Skeletal muscle satellite cell (primary cell): ENCODE results near the gene IFNA21. TPM values are rescaled to one million over a fixed set of nuclear protein-coding genes. Genes with fewer than 3 reads are reported as not detected.
"Not testable (repeated sequence)": the region's sequence is repeated elsewhere in the genome, so short reads cannot be mapped to it uniquely, and the experiment has no call there.

ENCODE experiments used
- H3K27me3 ChIP-seq: 2 replicates; pipeline ENCODE4 v1.7.0; 2013; ENCODE audit warnings: low read length; ENCODE audit not compliant: control insufficient read depth, insufficient read depth
- H3K36me3 ChIP-seq: 2 replicates; pipeline ENCODE4 v1.7.0; 2013; ENCODE audit warnings: mild to moderate bottlenecking, control low read depth, low read length; ENCODE audit not compliant: insufficient read depth
- H3K4me1 ChIP-seq: 2 replicates; pipeline ENCODE4 v1.7.0; 2013; ENCODE audit warnings: low read length; ENCODE audit not compliant: control insufficient read depth, insufficient read depth
- H3K4me2 ChIP-seq: 2 replicates; pipeline ENCODE4 v1.7.0; 2013; ENCODE audit warnings: mild to moderate bottlenecking, low read length
- H3K4me3 ChIP-seq: 2 replicates; pipeline ENCODE4 v1.7.0; 2013; ENCODE audit warnings: low read length
- H3K9ac ChIP-seq: 2 replicates; pipeline ENCODE4 v1.7.0; 2013; ENCODE audit warnings: mild to moderate bottlenecking, low read depth, low read length, moderate library complexity
- H3K9me3 ChIP-seq: replicated peaks from 2 replicates; pipeline ENCODE4 v1.7.0; 2013; ENCODE audit warnings: mild to moderate bottlenecking, control low read depth, low read length
- total RNA-seq: library from RNA; depleted of rRNA; stranded (reverse); fragments of >200 nt; gene quantifications from 2 replicates; pipeline ENCODE4 v1.2.3, GENCODE V29; 2012; rRNA removed

The IFNA21 gene
- not detected in 2 replicates for total RNA-seq

DNA sequence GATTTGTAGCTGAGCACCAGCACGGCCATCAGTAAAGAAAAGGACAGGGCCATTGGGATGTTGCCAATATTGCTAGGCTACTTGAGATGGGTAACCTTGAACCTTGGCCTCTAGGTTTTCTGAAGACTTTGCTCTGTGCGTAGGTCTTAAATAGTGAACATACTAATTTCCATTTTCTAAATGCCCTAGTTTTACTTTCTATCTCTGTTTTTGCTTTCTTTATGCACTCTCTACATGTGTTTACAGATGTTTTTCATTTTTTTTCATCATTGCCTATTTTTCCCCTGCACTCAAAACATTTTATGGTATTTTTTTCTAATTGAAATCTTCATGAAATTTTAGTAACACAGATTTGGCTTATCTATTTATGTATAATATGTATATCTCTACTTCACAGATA, at the start of gene IFNA21:
Gene IFNA21, minus strand, starts transcription at position 101 of the 400 bp plus-strand sequence. Its CDS starts 48 bp downstream, at position 53.
- not testable (repeated sequence) for H3K36me3 ChIP-seq, H3K9ac ChIP-seq, H3K4me1 ChIP-seq, H3K9me3 ChIP-seq, H3K4me2 ChIP-seq, H3K4me3 ChIP-seq, H3K27me3 ChIP-seq

DNA sequence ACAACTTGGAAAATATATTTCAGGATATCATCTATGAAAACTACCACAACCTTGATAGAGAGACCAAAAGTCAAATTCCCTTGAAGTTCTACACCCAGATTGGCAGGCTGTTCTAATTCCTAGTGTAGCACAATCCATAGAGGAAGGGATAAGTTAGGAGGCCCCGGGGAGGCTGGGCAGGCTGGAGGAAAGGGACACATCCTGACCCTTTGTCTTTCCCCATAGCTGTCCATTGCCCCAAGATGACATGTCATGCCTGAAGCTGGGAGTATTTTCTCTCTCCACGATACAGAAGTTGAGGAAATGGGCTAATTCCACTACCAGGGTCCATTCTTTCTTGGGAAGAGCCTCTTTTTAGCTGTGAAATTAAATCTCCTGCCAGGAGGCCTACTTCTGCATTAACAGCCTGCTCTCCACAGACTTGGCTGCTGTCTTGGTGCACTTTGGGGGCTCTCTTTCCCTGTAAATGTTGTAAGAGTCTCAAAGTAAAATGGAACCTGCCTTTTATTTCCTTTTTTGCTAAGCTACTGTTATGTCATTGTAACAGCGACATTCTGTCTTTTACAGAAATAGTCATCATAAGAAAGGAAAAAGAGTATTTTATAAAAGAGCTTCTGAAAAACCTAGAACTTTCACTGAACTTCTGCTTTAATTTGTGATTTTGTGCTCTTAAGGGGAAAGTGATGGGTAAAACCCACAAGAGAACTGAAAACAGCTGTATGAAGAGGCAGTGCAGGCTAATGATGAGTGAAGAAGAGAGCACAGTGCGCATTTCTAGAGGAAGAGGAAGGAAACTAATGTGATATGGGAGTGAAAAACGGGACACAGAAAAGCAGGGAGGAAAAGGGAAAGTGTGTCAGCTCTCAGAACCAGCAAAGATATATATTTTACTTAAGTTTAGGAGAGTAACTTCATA, 47.2 kb upstream of the IFNA21 start:
- not testable (repeated sequence) for H3K9me3 ChIP-seq, H3K4me2 ChIP-seq, H3K36me3 ChIP-seq, H3K4me3 ChIP-seq, H3K9ac ChIP-seq, H3K4me1 ChIP-seq
- peaks cover 22% of the 10 kb centered on the region for H3K27me3 ChIP-seq

DNA sequence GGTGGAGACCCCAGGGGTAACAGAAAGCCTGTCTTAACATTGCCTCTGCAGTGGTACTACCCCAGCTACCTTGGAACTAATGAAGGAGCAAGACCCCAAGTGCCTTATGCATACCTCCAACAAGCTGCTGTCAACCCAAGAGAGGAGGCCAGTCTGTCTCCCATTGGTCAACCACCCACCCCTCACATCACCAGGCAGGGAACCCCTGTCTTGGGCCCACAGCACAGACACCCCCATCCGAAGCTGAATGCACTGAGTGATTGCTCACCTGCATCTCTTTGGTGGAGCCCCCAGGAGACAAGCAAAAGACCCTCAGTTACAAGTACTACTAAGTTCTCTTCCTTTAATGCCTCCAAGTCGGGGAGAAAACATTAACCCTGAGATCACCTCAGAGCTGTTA, 45.7 kb upstream of the IFNA21 start:
- not testable (repeated sequence) for H3K4me2 ChIP-seq, H3K9me3 ChIP-seq, H3K4me3 ChIP-seq, H3K36me3 ChIP-seq, H3K4me1 ChIP-seq, H3K9ac ChIP-seq
- peaks cover 12% of the 10 kb centered on the region for H3K27me3 ChIP-seq

DNA sequence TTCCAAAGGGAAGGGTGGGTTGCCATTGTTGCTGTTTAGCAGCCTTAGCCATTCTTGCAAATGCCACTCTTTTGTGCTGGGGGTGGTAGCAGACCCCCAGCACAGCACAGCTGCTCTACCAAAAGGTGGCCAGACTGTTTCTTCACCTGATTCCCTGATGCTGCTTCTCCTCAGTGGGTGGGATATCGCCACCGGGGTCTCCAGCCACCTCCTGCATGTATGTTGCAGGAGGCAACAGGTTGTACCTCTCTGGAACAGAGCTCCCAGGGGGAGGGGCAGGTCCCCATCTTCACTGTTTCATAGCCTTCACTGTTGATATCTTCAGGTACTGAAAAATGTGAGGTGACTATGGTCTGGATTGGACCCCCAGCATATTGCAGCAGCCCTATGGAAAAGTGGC, 44.3 kb upstream of the IFNA21 start:
- H3K9ac ChIP-seq, H3K4me2 ChIP-seq, H3K9me3 ChIP-seq, H3K4me1 ChIP-seq, H3K4me3 ChIP-seq, H3K27me3 ChIP-seq, H3K36me3 ChIP-seq: not testable (repeated sequence)

DNA sequence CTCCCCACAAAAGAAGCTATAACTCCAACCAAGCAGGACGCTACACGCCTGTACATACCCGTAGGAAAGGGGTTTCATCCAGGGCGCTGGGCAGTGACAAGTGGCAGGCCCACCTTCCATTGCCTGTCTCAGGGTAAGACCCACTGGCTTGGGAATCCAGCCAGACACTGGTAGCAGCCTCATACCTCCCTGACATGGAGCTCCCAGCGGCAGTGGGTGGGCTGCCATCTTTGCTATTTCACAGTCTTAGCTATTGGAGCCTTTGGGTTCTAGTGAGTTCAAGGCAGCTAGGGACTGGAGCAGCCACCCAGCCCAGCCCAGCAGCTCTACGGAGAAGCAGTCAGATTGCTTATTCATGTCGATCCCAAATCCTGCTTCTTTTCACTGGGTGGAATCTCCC, 43.9 kb upstream of the IFNA21 start:
- H3K36me3 ChIP-seq: no peaks in the 10 kb centered on the region
- H3K9ac ChIP-seq: no peak overlapping the region
- no peaks in the 10 kb centered on the region for H3K9me3 ChIP-seq
- no peak overlapping the region for H3K4me2 ChIP-seq
- H3K4me1 ChIP-seq: no peaks in the 10 kb centered on the region
- no peak overlapping the region for H3K4me3 ChIP-seq
- H3K27me3 ChIP-seq: peaks cover 5% of the 10 kb centered on the region

DNA sequence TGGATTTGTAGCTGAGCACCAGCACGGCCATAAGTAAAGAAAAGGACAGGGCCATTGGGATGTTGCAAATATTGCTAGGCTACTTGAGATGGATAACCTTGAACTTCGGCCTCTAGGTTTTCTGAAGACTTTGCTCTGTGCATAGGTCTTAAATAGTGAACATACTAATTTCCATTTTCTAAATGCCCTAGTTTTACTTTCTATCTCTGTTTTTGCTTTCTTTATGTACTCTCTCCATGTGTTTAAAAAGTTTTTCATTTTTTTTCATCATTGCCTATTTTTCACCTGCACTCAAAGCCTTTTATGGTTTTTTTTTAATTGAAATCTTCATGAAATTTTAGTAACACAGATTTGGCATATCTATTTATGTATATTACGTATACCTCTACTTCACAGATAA, 40.6 kb upstream of the IFNA21 start, which contains the start of gene IFNA10:
Gene IFNA10, minus strand, starts transcription at position 101 of the 400 bp plus-strand sequence. Its CDS starts 46 bp downstream, at position 55.
- peaks cover 17% of the 10 kb centered on the region for H3K27me3 ChIP-seq
- H3K4me1 ChIP-seq, H3K4me3 ChIP-seq, H3K9ac ChIP-seq, H3K4me2 ChIP-seq, H3K36me3 ChIP-seq, H3K9me3 ChIP-seq: not testable (repeated sequence)

DNA sequence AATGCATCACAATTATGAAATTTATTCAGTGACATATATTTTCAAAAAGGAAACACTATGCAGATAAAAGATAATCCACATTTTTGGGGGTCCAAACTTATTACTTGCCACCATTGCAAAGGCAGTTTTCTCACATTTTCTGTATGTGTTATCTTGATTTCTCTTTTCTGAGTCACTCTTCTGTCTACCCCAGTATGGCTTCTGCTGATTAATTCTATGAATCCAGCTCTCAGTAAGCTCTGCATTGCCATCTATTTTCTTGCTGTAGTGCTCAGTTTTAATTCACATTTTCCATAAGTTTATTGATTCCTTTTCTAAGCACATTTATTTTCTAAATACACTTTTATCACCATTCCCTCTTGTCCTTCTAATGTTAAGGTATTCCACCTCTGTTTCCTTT, 38.7 kb upstream of the IFNA21 start:
- no peaks in the 10 kb centered on the region for H3K9me3 ChIP-seq

DNA sequence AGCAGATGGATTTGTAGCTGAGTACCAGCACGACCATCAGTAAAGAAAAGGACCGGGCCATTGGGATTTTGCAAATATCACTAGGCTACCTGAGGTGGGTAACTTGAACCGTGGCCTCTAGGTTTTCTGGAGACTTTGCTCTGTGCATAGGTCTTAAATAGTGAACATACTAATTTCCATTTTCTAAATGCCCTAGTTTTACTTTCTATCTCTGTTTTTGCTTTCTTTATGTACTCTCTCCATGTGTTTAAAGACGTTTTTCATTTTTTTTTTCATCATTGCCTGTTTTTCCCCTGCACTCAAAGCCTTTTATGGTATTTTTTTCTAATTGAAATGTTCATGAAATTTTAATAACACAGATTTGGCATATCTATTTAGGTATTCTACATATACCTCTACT, 35.6 kb upstream of the IFNA21 start, which contains the start of gene IFNA7:
Gene IFNA7, minus strand, starts transcription at position 101 of the 400 bp plus-strand sequence. Its CDS starts 40 bp downstream, at position 61.
- not testable (repeated sequence) for H3K9ac ChIP-seq, H3K4me2 ChIP-seq, H3K9me3 ChIP-seq, H3K36me3 ChIP-seq, H3K4me1 ChIP-seq, H3K4me3 ChIP-seq
- H3K27me3 ChIP-seq: peaks cover 35% of the 10 kb centered on the region

More for the DNA sequence above, 38.7 kb upstream of the IFNA21 start:
- H3K4me3 ChIP-seq: no peak overlapping the region
- no peak overlapping the region for H3K9ac ChIP-seq
- H3K4me2 ChIP-seq: no peak overlapping the region
- H3K36me3 ChIP-seq: no peaks in the 10 kb centered on the region
- peaks cover 28% of the 10 kb centered on the region for H3K27me3 ChIP-seq
- H3K4me1 ChIP-seq: no peaks in the 10 kb centered on the region

DNA sequence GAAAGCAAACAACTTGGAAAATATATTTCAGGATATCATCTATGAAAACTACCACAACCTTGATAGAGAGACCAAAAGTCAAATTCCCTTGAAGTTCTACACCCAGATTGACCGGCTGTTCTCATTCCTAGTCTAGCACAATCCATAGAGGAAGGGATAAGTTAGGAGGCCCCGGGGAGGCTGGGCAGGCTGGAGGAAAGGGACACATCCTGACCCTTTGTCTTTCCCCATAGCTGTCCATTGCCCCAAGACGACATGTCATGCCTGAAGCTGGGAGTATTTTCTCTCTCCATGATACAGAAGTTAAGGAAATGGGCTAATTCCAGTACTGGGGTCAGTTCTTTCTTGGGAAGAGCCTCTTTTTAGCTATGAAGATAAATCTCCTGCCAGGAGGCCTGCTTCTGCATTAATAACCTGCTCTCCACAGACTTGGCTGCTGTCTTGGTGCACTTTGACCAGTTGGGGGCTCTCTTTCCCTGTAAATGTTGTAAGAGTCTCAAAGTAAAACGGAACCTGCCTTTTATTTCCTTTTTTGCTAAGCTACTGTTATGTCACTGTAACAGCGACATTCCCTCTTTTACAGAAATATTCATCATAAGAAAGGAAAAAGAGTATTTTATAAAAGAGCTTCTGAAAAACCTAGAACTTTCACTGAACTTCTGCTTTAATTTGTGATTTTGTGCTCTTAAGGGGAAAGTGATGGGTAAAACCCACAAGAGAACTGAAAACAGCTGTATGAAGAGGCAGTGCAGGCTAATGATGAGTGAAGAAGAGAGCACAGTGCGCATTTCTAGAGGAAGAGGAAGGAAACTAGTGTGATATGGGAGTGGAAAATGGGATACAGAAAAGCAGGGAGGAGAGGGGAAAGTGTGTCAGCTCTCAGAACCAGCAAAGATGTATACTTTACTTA, 28.7 kb upstream of the IFNA21 start:
- not testable (repeated sequence) for H3K4me1 ChIP-seq, H3K4me2 ChIP-seq, H3K4me3 ChIP-seq, H3K9ac ChIP-seq, H3K9me3 ChIP-seq, H3K36me3 ChIP-seq
- peaks cover 18% of the 10 kb centered on the region for H3K27me3 ChIP-seq

DNA sequence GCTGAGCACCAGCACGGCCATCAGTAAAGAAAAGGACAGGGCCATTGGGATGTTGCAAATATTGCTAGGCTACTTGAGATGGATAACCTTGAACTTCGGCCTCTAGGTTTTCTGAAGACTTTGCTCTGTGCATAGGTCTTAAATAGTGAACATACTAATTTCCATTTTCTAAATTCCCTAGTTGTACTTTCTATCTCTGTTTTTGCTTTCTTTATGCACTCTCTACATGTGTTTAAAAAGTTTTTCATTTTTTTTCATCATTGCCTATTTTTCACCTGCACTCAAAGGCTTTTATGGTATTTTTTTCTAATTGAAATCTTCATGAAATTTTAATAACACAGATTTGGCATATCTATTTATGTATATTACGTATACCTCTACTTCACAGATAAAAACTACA, 21.0 kb upstream of the IFNA21 start, which contains the start of gene IFNA4:
Gene IFNA4, minus strand, starts transcription at position 101 of the 400 bp plus-strand sequence. Its CDS starts 56 bp downstream, at position 45.
- H3K27me3 ChIP-seq, H3K4me1 ChIP-seq, H3K9ac ChIP-seq, H3K4me2 ChIP-seq, H3K9me3 ChIP-seq, H3K36me3 ChIP-seq, H3K4me3 ChIP-seq: not testable (repeated sequence)
